ENCODE measurements around the gene QARS1. TPM values are rescaled to one million over a fixed set of nuclear protein-coding genes. Genes with fewer than 3 reads are reported as not detected.

Gene QARS1
- total and polyA plus RNA-seq, 10 of the 15 experiments (the other 5 are each of a cell fraction or from before 2014, with no cell fraction given), result 168 to 476 (median 318) TPM

- TF ChIP-seq NR2C2 (IDR thresholded peaks at IDR 0.05; ENCODE audit: borderline replicate concordance, control insufficient read depth, insufficient read length, low read depth) (no peak), NRF1 (conservative IDR thresholded peaks at IDR 0.05; ENCODE audit: low read depth, low read length) (no peak), CREB1 (IDR thresholded peaks at IDR 0.05; ENCODE audit: low read depth) (no peak), ATF7 (IDR thresholded peaks at IDR 0.05; ENCODE audit: low read depth) (no peak), E2F8 (IDR thresholded peaks at IDR 0.05; ENCODE audit: low read depth, partially characterized antibody) (no peak), SREBF1 (IDR thresholded peaks at IDR 0.05; ENCODE audit: low read length) (no peak), PAX5 (IDR thresholded peaks at IDR 0.05; ENCODE audit: borderline replicate concordance, low read depth, low read length) (no peak), PBX3 (IDR thresholded peaks at IDR 0.05; ENCODE audit: insufficient replicate concordance, low read depth, low read length) (no peak), IRF5 (IDR thresholded peaks at IDR 0.05; ENCODE audit: borderline replicate concordance) (no peak), RCOR1 (conservative IDR thresholded peaks at IDR 0.05; ENCODE audit: low read depth, low read length) (no peak), TAF1 (IDR thresholded peaks at IDR 0.05; ENCODE audit: borderline replicate concordance, low read depth, low read length) (no peak), TBL1XR1 (IDR thresholded peaks at IDR 0.05; ENCODE audit: low read depth, low read length) (no peak)
- peaks cover 14% of the 10 kb centered on the region for H3K79me2 ChIP-seq (ENCODE audit: control insufficient read depth, insufficient read depth, low read length)
- 94% methylated on average over 14 of the region's 14 CpGs for WGBS (ENCODE audit: insufficient coverage, insufficient replicate concordance, low lambda C conversion rate, missing lambda C conversion rate)
- no peak for FAIRE-seq
- CTCF ChIA-PET, result no interaction called here
- H3K4me3 ChIP-seq, result no peak overlapping the region
- SMC1A ChIA-PET (ENCODE audit: uncharacterized antibody, unreplicated experiment), result no interaction called here
- H3K9me3 ChIP-seq (replicated peaks; ENCODE audit: control insufficient read depth, insufficient read depth, low read length), result no peaks in the 10 kb centered on the region
- no peak overlapping the region for H3K27ac ChIP-seq (ENCODE audit: control insufficient read depth, insufficient read depth)
- in situ Hi-C loops (cut with MboI), result no loop called here
- POLR2A ChIA-PET, result interaction anchor here (1.2 kb wide), 1 partner anchor 13 kb away, joined by 4 read pairs; the partner anchor contains the start of gene USP19
- no peak overlapping the region for H3K9ac ChIP-seq (ENCODE audit: control insufficient read depth, insufficient read depth, low read length)
- H3K36me3 ChIP-seq (ENCODE audit: control insufficient read depth in 2 of 2, insufficient read depth in 2 of 2, low read length in 1 of 2), result peaks cover 18 to 30% of the 10 kb centered on the region in 2 experiments
- intact Hi-C loops (cut with micrococcal nuclease; ENCODE audit: unreplicated experiment), result no loop called here
- no TSS peak for BruUV-seq (replicated peaks)
- DNase-seq (ENCODE audit: low read depth, low spot score), result no peak
- H4K20me1 ChIP-seq (ENCODE audit: control insufficient read depth, insufficient read depth), result no peaks in the 10 kb centered on the region; the same call in 1 of the 2 replicates
- H3K27me3 ChIP-seq (replicated peaks in 1 of 2; ENCODE audit: control insufficient read depth in 2 of 2, insufficient read depth in 2 of 2, low read length in 1 of 2), result no peaks in the 10 kb centered on the region
- H3K4me1 ChIP-seq (ENCODE audit: control insufficient read depth, insufficient read depth, low read length), result peaks cover 9% of the 10 kb centered on the region
- RAD21 ChIA-PET (ENCODE audit: unreplicated experiment), result no interaction called here
- no peak overlapping the region for H2AFZ ChIP-seq (ENCODE audit: control insufficient read depth, low read depth, low read length)
- ATAC-seq, result no peak
- no peak overlapping the region for H3K4me2 ChIP-seq (ENCODE audit: control insufficient read depth, insufficient read depth)
These were observed 3.8 kb upstream of the QARS1 start for GRCh38 chr3:49108346-49108745.
